Bone marrow (tissue), 2 donors: ENCODE data around the gene MKRN2OS.

Experiments
- DNase-seq, 2 donors: peaks; one replicate each; lab custom pipeline; 2025; lab: John Stamatoyannopoulos, UW

The MKRN2OS gene

DNA sequence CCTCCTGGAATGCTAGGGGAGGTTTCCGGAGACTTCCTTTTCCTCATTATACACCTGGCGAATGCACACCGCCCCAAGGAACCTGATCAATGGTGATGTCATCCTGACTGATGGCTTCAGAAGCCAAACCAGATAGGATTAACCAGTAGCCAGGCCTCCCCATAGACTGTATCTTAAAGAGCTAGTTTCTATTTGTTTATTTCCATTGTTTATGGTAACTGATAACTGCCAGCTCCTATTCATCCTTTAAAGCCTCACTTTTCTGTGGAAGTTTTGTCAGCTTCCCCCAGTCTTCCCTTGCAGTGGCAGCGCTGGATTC lies at the start of gene MKRN2OS:
MKRN2OS (minus strand) TSS at position 27 of the 319 bp plus-strand sequence. CDS start 35 bp downstream, outside the sequence.
- no peak for DNase-seq

GRCh38 chr3:12593473-12593872 lies 48.2 kb upstream of the MKRN2OS start:
- no peak for DNase-seq

DNA sequence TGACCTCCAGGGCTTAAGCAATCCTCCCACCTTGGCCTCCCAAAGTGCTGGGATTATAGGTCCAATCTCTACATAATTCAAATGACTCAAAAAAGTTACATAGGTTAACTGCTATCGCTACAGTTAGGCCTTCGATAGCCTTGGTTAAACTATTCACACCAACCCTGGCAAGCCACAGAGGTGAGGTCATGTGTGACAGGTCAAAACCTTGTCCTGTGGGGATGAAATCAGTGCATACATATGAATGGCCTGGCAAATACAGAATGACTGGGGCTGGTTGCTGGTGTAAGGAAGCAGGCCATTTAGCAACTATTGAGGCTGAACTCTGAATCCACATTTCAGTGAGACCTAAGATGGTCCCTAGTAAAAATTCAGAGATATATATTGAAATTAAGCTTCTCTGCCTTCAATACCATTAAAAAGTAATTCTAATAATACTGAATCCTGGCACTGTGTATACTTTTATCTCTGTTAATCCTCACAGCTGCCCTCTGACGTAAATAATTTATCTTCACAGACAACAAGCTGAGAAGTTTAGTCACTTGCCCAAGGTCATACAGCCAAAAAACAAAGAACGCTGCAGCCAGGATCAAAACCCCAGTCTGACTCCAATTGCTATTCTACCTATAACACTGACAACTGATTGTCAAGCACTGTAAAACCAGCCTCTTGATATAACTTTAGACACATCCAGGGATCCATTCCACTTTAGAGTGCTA lies 46.9 kb upstream of the MKRN2OS start:
- no peak for DNase-seq

GRCh38 chr3:12591456-12591855 lies 46.2 kb upstream of the MKRN2OS start:
- DNase-seq: no peak

- no peak for DNase-seq
These were observed 44.8 kb upstream of the MKRN2OS start for GRCh38 chr3:12590096-12590495.

DNA sequence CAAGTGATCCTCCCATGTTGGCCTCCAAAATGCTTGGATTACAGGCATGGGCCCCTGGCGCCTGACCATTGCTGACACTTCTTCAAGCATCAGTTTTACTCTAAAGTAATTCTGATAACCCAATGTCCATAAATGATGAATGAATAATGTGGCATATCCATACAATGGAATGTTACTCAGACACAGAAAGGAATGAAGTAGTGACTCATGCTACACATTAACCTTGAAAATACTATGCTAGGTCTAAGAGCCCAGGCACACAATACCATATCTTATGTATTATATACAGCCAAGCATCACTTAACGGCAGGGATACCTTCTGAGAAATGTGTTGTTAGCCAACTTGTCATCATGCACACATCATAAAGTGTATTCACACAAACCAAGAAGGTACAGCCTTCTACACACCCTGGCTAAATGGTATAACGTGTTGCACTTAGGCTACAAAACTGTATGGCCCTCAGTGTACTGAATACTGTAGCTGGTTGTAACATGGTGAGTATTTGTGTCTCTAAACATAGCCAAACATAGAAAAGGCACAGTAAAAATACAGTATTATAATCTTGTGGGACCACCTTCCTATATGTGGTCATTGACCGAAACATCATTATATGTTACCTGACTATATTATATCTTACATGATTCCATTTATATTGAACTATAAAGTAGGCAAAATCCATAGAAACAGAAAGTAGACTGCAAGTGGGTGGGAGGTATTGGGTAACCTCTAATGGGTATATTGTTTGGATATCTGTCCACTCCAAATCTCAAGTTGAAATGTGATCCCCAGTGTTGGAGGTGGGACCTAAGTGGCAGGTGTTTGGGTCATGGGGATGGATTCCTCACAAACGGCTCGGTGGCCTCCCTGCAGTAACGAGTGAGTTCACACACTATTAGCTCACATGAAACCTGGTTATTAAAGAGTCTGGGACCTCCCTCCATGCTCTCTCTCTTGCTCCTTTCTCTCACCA lies 43.0 kb upstream of the MKRN2OS start:
- no peak for DNase-seq

DNA sequence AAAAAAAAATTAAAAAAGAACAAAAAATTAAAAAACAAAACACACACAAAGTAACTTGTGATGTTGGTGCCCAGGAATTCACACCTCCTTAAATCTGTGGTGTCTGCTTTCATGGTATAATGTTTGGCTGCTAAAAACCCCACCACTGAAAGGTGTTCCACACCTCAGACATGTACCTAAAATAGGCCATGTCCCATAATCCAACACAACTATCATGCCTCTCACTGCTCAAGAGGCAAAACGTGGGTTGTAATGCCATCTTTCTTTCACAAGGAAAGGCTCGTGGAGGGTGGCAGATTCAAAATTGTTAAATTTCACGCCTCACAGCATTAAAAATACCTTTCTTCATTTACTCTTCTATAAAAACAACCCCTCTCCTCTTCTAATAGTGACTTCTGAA lies 41.1 kb upstream of the MKRN2OS start:
- no peak for DNase-seq

DNA sequence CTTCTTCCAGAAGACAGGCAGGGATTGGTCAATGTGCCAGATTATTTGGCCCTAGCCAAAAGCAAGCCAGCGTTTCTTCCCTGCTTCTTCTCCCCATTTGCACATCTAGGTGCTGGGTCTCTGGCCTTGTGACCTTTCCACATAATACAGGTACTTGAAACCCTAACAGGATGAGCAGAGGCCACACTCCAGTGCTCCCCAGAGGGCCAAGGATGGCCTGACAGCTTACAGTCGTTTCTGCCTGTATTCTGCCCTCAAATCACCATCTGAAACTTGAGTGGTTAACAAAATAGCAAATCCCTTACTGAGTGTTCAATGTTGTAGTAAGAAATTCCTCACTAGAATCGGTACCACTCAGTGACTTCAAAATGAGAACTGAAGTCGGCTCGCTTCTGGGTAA lies 40.7 kb upstream of the MKRN2OS start:
- DNase-seq: no peak

DNA sequence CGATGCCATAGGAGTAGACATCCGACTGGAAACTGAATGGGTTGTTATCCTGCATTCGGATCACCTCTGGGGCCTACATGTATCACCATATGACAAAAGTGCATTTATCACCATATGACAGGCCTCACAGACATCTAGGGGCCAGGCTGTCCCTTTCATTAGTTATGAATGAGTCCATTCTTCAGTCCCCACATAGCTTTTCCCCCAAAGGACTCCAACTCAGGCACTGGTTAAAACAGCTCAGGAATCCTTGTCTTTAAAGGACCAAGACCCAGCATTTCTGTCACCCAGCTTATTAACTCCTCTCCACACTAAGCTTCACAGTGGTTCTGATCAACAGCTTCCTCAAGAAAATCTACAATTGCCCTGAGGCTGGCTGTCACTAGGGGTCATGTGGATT lies 39.9 kb upstream of the MKRN2OS start:
- DNase-seq: no peak

DNA sequence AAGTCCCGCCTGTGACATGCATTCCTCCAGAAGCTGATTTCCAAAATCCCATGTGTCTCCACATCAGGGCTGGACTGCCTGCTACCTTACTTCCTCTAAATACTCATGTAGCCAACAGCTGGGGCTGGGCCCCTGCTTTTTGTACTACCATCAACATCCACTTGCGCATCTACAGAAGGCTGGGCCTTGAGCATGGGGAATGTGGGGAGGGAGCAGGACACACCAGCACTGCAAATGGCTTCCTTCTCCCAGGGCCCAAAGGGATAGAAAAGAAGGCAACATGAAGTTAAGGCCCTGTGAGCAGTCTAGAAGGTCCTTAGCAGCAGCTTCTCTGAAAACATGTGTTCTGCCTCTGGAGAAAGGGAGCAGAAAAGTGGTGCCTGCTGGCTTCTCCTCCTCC lies 38.8 kb upstream of the MKRN2OS start:
- no peak for DNase-seq

- no peak for DNase-seq
These were observed 38.0 kb upstream of the MKRN2OS start for GRCh38 chr3:12583280-12583679.

GRCh38 chr3:12582730-12583129 lies 37.4 kb upstream of the MKRN2OS start:
- DNase-seq: no peak

GRCh38 chr3:12579905-12580304 lies 34.6 kb upstream of the MKRN2OS start:
- no peak for DNase-seq

GRCh38 chr3:12579456-12579855 lies 34.2 kb upstream of the MKRN2OS start:
- peak in 1 of 2 donors; percentile 10 for DNase-seq

DNA sequence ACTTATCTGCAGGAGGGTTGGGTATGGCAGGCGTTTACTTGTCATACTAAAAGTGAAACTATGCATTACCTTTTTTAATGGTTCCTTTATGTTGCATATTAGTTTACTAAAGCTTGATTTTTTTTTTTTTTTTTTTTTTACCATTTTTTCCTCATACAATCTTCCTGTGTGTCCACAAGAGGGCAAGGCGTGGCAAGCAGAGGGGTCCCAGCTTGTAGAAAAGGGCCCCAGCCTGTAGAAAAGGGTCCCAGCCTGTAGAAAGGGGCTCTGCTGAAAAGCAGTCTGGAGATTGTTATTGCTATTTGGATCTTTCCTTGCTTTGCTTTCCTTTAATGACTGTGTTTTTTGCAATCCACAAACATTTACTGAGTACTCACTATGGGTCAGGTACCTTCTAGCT lies 33.4 kb upstream of the MKRN2OS start:
- DNase-seq: no peak

DNA sequence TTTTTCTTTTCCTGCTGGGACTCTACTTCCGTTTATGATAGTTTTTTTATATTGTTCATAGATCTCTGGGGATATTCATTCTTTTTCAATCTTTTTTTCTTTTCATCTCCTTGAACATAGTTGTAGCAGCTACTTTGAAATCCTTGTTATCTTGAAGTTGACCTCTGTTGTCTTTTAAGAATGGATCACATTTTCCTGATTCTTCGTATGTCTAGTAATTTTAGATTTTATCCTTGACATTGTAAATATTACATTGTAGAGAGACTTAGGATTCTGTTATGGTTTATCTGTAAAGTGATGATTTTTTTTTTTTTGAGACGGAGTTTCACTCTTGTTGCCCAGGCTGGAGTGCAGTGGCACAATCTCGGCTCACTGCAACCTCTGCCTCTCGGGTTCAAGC lies 32.1 kb upstream of the MKRN2OS start:
- DNase-seq: no peak

DNA sequence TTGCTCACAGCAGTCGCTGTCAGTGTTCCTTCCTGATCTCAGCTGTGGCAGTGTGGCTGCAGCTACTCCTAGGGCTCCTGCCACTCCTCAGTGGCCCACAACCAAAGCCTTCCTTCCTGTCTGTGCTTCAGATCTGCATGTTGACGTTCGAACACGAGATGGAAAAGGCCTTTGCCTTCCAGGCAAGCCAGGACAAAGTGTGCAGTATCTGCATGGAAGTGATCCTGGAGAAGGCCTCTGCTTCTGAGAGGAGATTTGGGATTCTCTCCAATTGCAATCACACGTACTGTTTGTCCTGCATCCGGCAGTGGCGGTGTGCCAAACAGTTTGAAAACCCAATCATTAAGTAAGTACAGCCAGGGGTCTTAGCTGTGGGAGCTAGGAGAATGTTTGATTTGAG lies 29.4 kb upstream of the MKRN2OS start:
- DNase-seq: no peak

- DNase-seq: no peak
These were observed 28.8 kb upstream of the MKRN2OS start for GRCh38 chr3:12574131-12574530.

DNA sequence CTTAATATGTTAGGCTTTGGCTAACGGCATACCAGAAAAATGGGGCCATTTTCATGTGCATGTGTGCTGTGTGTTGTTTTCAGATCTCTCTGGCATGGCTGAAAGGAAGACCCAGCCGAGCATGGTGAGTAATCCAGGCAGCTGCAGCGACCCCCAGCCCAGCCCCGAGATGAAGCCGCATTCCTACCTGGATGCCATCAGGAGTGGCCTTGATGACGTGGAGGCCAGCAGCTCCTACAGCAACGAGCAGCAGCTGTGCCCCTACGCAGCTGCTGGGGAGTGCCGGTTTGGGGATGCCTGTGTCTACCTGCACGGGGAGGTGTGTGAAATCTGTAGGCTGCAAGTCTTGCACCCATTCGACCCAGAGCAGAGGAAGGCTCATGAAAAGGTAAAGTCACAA lies 26.7 kb upstream of the MKRN2OS start:
- no peak for DNase-seq

- no peak for DNase-seq
These were observed 24.5 kb upstream of the MKRN2OS start for GRCh38 chr3:12569836-12570235.

DNA sequence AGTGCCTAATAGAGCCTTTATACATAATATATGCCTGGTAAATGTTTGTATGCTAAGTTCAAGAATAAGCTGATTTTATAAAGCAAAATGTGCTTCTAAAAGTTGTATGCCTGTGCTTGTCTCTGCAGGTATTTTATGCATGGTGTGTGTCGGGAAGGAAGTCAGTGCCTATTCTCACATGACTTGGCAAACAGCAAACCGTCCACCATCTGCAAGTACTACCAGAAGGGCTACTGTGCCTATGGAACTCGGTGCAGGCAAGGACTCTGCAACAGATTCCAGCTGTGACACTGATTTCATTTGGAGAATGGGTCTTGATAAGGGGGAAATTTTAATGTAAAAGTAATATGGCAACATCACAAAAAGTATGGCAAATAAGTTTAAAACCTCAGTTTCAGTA lies 23.4 kb upstream of the MKRN2OS start:
- no peak for DNase-seq

- no peak for DNase-seq
These were observed 21.7 kb upstream of the MKRN2OS start for GRCh38 chr3:12566976-12567375.

DNA sequence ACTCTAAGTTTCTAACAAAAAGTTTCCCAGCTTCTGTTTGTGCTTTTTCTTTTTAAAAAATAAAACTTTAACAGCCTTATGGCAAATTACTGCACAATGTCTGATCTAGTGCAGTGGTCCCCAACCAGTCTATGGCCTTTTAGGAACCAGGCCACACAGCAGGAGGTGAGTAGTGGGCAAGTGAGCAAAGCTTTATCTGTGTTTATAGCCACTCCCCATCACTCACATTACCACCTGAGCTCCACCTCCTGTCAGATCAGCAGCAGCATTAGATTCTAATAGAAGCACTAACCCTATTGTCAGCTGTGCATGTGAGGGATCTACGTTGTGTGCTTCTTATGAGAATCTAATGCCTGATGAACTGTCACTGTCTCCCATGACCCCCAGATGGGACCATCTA lies 17.2 kb upstream of the MKRN2OS start:
- no peak for DNase-seq
